SK-N-SH treated with all-trans-retinoic acid at 6 μM for 48 hours (cell line): ENCODE results near the gene GEMIN5.

ENCODE experiments used
- ATAC-seq: fragments of 200-7000 bp; cut with Tn5 transposase; 3 replicates; pipeline ENCODE4 v1.9.1; 2020; ENCODE audit warnings: mild to moderate bottlenecking, moderate library complexity
- BACH2 ChIP-seq: fragments of 250-450 bp; sonication (Bioruptor Pico); IDR thresholded peaks from 2 replicates; pipeline ENCODE4 v1.9.0; 2021; ENCODE audit warnings: mild to moderate bottlenecking, borderline replicate concordance
- CREB5 ChIP-seq: fragments of 250-450 bp; sonication (Bioruptor Pico); IDR thresholded peaks from 2 replicates; pipeline ENCODE4 v1.5.1; 2020; ENCODE audit warnings: low read depth, mild to moderate bottlenecking, moderate library complexity
- CSDC2 ChIP-seq: fragments of 250-450 bp; sonication (Bioruptor Pico); IDR thresholded peaks from 2 replicates; pipeline ENCODE4 v1.5.0; 2020; ENCODE audit warnings: mild to moderate bottlenecking, moderate library complexity
- CSRNP3 ChIP-seq: fragments of 250-450 bp; sonication (Bioruptor Pico); IDR thresholded peaks from 2 replicates; pipeline ENCODE4 v1.5.1; 2021; ENCODE audit warnings: mild to moderate bottlenecking, moderate library complexity
- ESRRG ChIP-seq: fragments of 250-450 bp; sonication (Bioruptor Pico); IDR thresholded peaks from 2 replicates; pipeline ENCODE4 v1.6.1; 2021; ENCODE audit warnings: mild to moderate bottlenecking
- OSR1 ChIP-seq: fragments of 250-450 bp; sonication (Bioruptor Pico); IDR thresholded peaks from 2 replicates; pipeline ENCODE4 v1.8.0; 2022; ENCODE audit warnings: moderate library complexity, mild to moderate bottlenecking, inconsistent platforms
- PATZ1 ChIP-seq: fragments of 250-450 bp; sonication (Bioruptor Pico); IDR thresholded peaks from 2 replicates; pipeline ENCODE4 v1.8.0; 2020; ENCODE audit warnings: mild to moderate bottlenecking, moderate library complexity, borderline replicate concordance
- PPARA ChIP-seq: fragments of 250-450 bp; sonication (Bioruptor Pico); IDR thresholded peaks from 2 replicates; pipeline ENCODE4 v1.5.0; 2020; ENCODE audit warnings: mild to moderate bottlenecking, borderline replicate concordance
- RARB ChIP-seq: fragments of 250-450 bp; sonication (Bioruptor Pico); IDR thresholded peaks from 2 replicates; pipeline ENCODE4 v1.8.0; 2021; ENCODE audit warnings: mild to moderate bottlenecking, moderate library complexity
- SNAI2 ChIP-seq: fragments of 250-450 bp; sonication (Bioruptor Pico); IDR thresholded peaks from 2 replicates; pipeline ENCODE4 v1.5.0; 2020; ENCODE audit warnings: mild to moderate bottlenecking, moderate library complexity
- TCF4 ChIP-seq: fragments of 250-450 bp; sonication (Bioruptor Pico); IDR thresholded peaks from 2 replicates; pipeline ENCODE4 v1.8.0; 2021; ENCODE audit warnings: mild to moderate bottlenecking, moderate library complexity, borderline replicate concordance
- TOX ChIP-seq: fragments of 250-450 bp; sonication (Bioruptor Pico); IDR thresholded peaks from 2 replicates; pipeline ENCODE4 v1.8.0; 2021; ENCODE audit warnings: mild to moderate bottlenecking, moderate library complexity, borderline replicate concordance
- TSHZ2 ChIP-seq: fragments of 250-450 bp; sonication (Bioruptor Pico); IDR thresholded peaks from 2 replicates; pipeline ENCODE4 v1.5.0; 2020; ENCODE audit warnings: mild to moderate bottlenecking, moderate library complexity
- ZC3H10 ChIP-seq: fragments of 250-450 bp; sonication (Bioruptor Pico); IDR thresholded peaks from 2 replicates; pipeline ENCODE4 v1.5.1; 2021; ENCODE audit warnings: mild to moderate bottlenecking, moderate library complexity
- ZFP30 ChIP-seq: fragments of 450-650 bp; formaldehyde crosslinking; IDR thresholded peaks from 2 replicates; pipeline ENCODE4 v1.5.0; 2022; ENCODE audit warnings: mild to moderate bottlenecking, moderate library complexity
- ZNF565 ChIP-seq: fragments of 450-650 bp; formaldehyde crosslinking; conservative IDR thresholded peaks from 2 replicates; pipeline ENCODE4 v1.5.0; 2020; ENCODE audit warnings: low read depth, mild to moderate bottlenecking, moderate library complexity
- ZNF70 ChIP-seq: fragments of 450-650 bp; formaldehyde crosslinking; IDR thresholded peaks from 2 replicates; pipeline ENCODE4 v1.5.0; 2020; ENCODE audit warnings: mild to moderate bottlenecking, moderate library complexity
- ZNF8 ChIP-seq: fragments of 450-650 bp; formaldehyde crosslinking; IDR thresholded peaks from 2 replicates; pipeline ENCODE4 v1.5.0; 2020; ENCODE audit warnings: mild to moderate bottlenecking, moderate library complexity

The GEMIN5 gene

GRCh38 chr5:154937186-154937717, 759 bp downstream of the GEMIN5 start:
- no peak for ATAC-seq
- TF ChIP-seq TOX (CRISPR knock-in tag) (no peak), ZNF70 (no peak), BACH2 (CRISPR knock-in tag) (no peak), RARB (CRISPR knock-in tag) (no peak), ZNF8 (no peak), TCF4 (CRISPR knock-in tag) (no peak)

- no peak for TF ChIP-seq CREB5 (CRISPR knock-in tag)
- no peak for TF ChIP-seq TOX (CRISPR knock-in tag)
- TF ChIP-seq PPARA, result no peak
- no peak for ATAC-seq
Measured at GRCh38 chr5:154934881-154935280, 3.1 kb downstream of the GEMIN5 start.

- TF ChIP-seq ZNF70, result no peak
- no peak for TF ChIP-seq TOX (CRISPR knock-in tag)
- no peak for TF ChIP-seq SNAI2 (CRISPR knock-in tag)
- TF ChIP-seq ZNF8, result no peak
- TF ChIP-seq PATZ1 (CRISPR knock-in tag), result no peak
- TF ChIP-seq PPARA, result no peak
- no peak for ATAC-seq
Measured at GRCh38 chr5:154933537-154933936, 4.5 kb downstream of the GEMIN5 start.

- TF ChIP-seq ZFP30 (CRISPR knock-in tag) (no peak), OSR1 (CRISPR knock-in tag) (no peak), PATZ1 (CRISPR knock-in tag) (no peak), ZNF565 (CRISPR knock-in tag) (no peak), CSDC2 (no peak), TSHZ2 (CRISPR knock-in tag) (no peak), ZNF70 (no peak), TOX (CRISPR knock-in tag) (no peak), TCF4 (CRISPR knock-in tag) (no peak), ESRRG (CRISPR knock-in tag) (no peak), PPARA (no peak), CSRNP3 (CRISPR knock-in tag) (no peak), SNAI2 (CRISPR knock-in tag) (no peak), ZC3H10 (CRISPR knock-in tag) (no peak), BACH2 (CRISPR knock-in tag) (no peak)
Measured at GRCh38 chr5:154923441-154924430, 14.3 kb downstream of the GEMIN5 start.

More at GRCh38 chr5:154923441-154924430, 14.3 kb downstream of the GEMIN5 start:
- no peak for ATAC-seq
